ENCODE measurements around the gene SPEM1. TPM values are rescaled to one million over a fixed set of nuclear protein-coding genes. Genes with fewer than 3 reads are reported as not detected.

SPEM1 gene
- total RNA-seq, 1 donor from 2014 or later: not detected

DNA sequence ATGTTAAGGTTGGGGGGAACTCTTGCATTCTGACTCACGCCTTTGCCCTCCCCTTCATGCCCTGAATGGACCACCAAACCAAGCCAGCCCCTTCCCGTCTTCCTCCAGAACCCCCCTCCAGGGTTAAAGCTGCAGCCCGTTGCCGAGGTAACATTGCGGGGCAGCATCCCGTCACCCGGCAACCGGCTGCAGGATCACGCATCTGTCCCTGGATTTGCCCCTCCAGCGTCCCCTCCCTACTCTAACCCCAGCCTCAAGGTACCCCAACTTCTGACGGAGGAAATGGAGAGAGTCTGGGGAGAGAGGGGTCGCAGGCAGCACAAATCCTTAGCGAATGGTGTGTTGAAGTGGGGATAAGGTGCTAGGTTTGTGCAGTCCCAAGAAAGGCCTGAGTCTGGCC, 13.0 kb upstream of the SPEM1 start:
- DNase-seq: no peak
- Histone ChIP-seq H3K36me3 (no peaks in the 10 kb centered on the region), H3K27ac (replicated peaks) (no peak overlapping the region), H3K4me1 (peaks cover 26% of the 10 kb centered on the region), H3K27me3 (ENCODE audit: low read depth) (no peaks in the 10 kb centered on the region), H3K9me3 (replicated peaks) (no peaks in the 10 kb centered on the region), H3K4me3 (no peak overlapping the region)
- intact Hi-C loops (cut with micrococcal nuclease): no loop called here
- TF ChIP-seq CTCF (IDR thresholded peaks at IDR 0.05; ENCODE audit: borderline replicate concordance): no peak

DNA sequence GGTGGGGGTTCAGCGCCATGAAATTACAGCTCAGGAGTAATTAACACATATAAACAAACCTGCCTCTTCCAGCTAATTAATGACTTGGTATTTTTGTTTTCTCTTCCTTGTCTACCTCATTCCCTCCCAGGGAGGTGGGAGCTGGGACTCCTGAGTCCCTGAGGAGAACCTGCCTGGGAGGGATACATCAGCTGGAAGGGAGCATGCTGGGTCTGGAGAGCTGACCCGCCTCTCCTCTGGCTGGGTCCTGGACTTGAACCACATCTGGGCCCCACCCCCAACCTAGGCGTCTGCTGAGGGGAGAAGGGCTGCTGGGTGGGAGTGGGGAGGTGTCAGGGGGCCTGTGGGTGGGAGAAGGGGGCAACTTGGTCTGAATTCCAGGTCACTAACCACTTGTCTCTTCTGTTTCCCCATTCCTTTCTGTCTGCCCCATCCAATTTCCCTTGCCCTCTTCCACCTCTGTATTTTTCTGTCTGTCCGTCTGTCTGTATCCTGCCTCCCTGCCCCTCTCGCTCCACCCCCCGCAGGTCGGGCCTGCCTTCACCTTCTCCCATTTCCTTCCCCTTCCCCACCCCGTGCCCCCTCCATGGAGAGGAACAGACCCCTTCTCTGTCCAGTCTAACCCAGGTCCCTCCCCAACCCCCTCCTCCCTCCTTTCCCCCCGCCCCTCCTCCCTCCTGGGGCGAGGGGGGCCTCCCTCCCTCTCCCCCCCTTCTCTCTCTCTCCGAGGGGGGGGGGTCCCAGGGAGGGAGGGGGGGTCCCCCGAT, 12.5 kb upstream of the SPEM1 start, which contains the start of gene NLGN2:
NLGN2 (plus strand) TSS at position 361 of the 767 bp plus-strand sequence. CDS start 411 bp downstream, outside the sequence.
- H3K27me3 ChIP-seq (ENCODE audit: low read depth): no peaks in the 10 kb centered on the region
- H3K36me3 ChIP-seq: no peaks in the 10 kb centered on the region
- H3K4me1 ChIP-seq: peaks cover 20% of the 10 kb centered on the region
- no peak for TF ChIP-seq CTCF (IDR thresholded peaks at IDR 0.05; ENCODE audit: borderline replicate concordance)
- no peak within 1 kb of the TSS for H3K4me3 ChIP-seq
- no peak within 1 kb of the TSS for H3K27ac ChIP-seq (replicated peaks)
- DNase-seq: no peak
- no peaks in the 10 kb centered on the region for H3K9me3 ChIP-seq (replicated peaks)
- intact Hi-C loops (cut with micrococcal nuclease): no loop called here

DNA sequence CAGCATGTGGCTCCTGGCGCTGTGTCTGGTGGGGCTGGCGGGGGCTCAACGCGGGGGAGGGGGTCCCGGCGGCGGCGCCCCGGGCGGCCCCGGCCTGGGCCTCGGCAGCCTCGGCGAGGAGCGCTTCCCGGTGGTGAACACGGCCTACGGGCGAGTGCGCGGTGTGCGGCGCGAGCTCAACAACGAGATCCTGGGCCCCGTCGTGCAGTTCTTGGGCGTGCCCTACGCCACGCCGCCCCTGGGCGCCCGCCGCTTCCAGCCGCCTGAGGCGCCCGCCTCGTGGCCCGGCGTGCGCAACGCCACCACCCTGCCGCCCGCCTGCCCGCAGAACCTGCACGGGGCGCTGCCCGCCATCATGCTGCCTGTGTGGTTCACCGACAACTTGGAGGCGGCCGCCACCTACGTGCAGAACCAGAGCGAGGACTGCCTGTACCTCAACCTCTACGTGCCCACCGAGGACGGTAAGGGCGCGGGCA, 11.8 kb upstream of the SPEM1 start:
- TF ChIP-seq CTCF (IDR thresholded peaks at IDR 0.05; ENCODE audit: borderline replicate concordance): no peak
- Histone ChIP-seq H3K27me3 (ENCODE audit: low read depth) (no peaks in the 10 kb centered on the region), H3K4me3 (no peak overlapping the region), H3K4me1 (peaks cover 14% of the 10 kb centered on the region), H3K27ac (replicated peaks) (no peak overlapping the region), H3K9me3 (replicated peaks) (no peaks in the 10 kb centered on the region), H3K36me3 (no peaks in the 10 kb centered on the region)
- intact Hi-C loops (cut with micrococcal nuclease): no loop called here
- no peak for DNase-seq

GRCh38 chr17:7408863-7409262, 11.3 kb upstream of the SPEM1 start:
- Histone ChIP-seq H3K9me3 (replicated peaks) (no peaks in the 10 kb centered on the region), H3K27ac (replicated peaks) (no peak overlapping the region), H3K4me3 (no peak overlapping the region), H3K36me3 (no peaks in the 10 kb centered on the region), H3K4me1 (peaks cover 11% of the 10 kb centered on the region), H3K27me3 (ENCODE audit: low read depth) (no peaks in the 10 kb centered on the region)
- intact Hi-C loops (cut with micrococcal nuclease): no loop called here
- DNase-seq: no peak
- TF ChIP-seq CTCF (IDR thresholded peaks at IDR 0.05; ENCODE audit: borderline replicate concordance): no peak

GRCh38 chr17:7409716-7410115, 10.4 kb upstream of the SPEM1 start:
- peaks cover 11% of the 10 kb centered on the region for H3K4me1 ChIP-seq
- no peak for TF ChIP-seq CTCF (IDR thresholded peaks at IDR 0.05; ENCODE audit: borderline replicate concordance)
- DNase-seq: no peak
- no peak overlapping the region for H3K4me3 ChIP-seq
- no peaks in the 10 kb centered on the region for H3K9me3 ChIP-seq (replicated peaks)
- no peak overlapping the region for H3K27ac ChIP-seq (replicated peaks)
- H3K36me3 ChIP-seq: no peaks in the 10 kb centered on the region
- intact Hi-C loops (cut with micrococcal nuclease): no loop called here
- H3K27me3 ChIP-seq (ENCODE audit: low read depth): no peaks in the 10 kb centered on the region
